HepG2 (cell line): ENCODE data around the gene RPL18. TPM values are rescaled to one million over a fixed set of nuclear protein-coding genes. Genes with fewer than 3 reads are reported as not detected.
A peak's percentile ranks its signal among the peaks of the same experiment; 100 is the strongest.

Experiments
- ATAC-seq: fragments of 200-7000 bp; cut with Tn5 transposase; 3 replicates; pipeline ENCODE4 v1.9.1; 2020; ENCODE audit warnings: mild to moderate bottlenecking, moderate library complexity
- BruUV-seq: library from RNA; stranded (reverse); fragments of 400-500 nt; replicated peaks from 2 replicates; lab custom pipeline; 2021; lab: Mats Ljungman, UMichigan
- CTCF ChIA-PET: fragments of 300-600 bp; formaldehyde crosslinking; extraction: SDS; loops from one replicate; lab custom pipeline; 2021; ENCODE audit warnings: low total read pairs, inconsistent platforms, low intra/inter-chr PET ratio; lab: Yijun Ruan, JAX
- POLR2A ChIA-PET: fragments of 350-600 bp; sonication (Branson Sonifier 250); formaldehyde crosslinking; loops from one replicate; lab custom pipeline; 2020; ENCODE audit warnings: antibody characterized with exemption, inconsistent platforms; lab: Yijun Ruan, JAX
- DNase-seq: peaks from one replicate; pipeline ENCODE4 v3.0.0-alpha.2; 2015; ENCODE audit warnings: low spot score
- FAIRE-seq: peaks from 3 replicates; lab custom pipeline; 2011; peaks lifted over from hg19 to GRCh38; lab: Jason Lieb, UNC
- H2AFZ ChIP-seq: one replicate; pipeline ENCODE4 v1.6.1; 2011; ENCODE audit warnings: low read length, inconsistent platforms
- H3K27ac ChIP-seq: fragments of 300-600 bp; 3 replicates; pipeline ENCODE4 v1.8.0; 2011; ENCODE audit warnings: mixed run types, mild to moderate bottlenecking, mixed read lengths, low read length, inconsistent platforms; ENCODE audit not compliant: insufficient read depth; ENCODE audit errors: extremely low read length
- H3K27me3 ChIP-seq, 2 experiments: fragments of 200-600 bp in 1 of 2; 2 replicates in 1 of 2; 3 replicates in 1 of 2; pipeline versions ENCODE4 v1.6.0 to v1.8.0; 2011; ENCODE audit warnings: low read length in 2 of 2, mild to moderate bottlenecking in 2 of 2, moderate library complexity in 2 of 2, inconsistent platforms in 1 of 2; ENCODE audit not compliant: insufficient read depth in 2 of 2, control insufficient read depth in 1 of 2
- H3K36me3 ChIP-seq, 2 experiments: fragments of 200-600 bp in 1 of 2; replicated peaks in 1 of 2; 2 replicates in 1 of 2; 3 replicates in 1 of 2; pipeline versions ENCODE4 v1.5.1 to v1.8.0; 2011; ENCODE audit warnings: low read length in 2 of 2, inconsistent platforms in 1 of 2; ENCODE audit not compliant: insufficient read depth in 2 of 2, control insufficient read depth in 1 of 2
- H3K4me1 ChIP-seq: 2 replicates; pipeline ENCODE4 v1.5.1; 2012; ENCODE audit warnings: low read length, inconsistent platforms; ENCODE audit not compliant: insufficient read depth
- H3K4me2 ChIP-seq: 2 replicates; pipeline ENCODE4 v1.6.0; 2011; ENCODE audit warnings: low read depth, low read length, inconsistent platforms
- H3K4me3 ChIP-seq, 3 experiments: fragments of 200-600 bp in 1 of 3; sonication (generic), shearing (Covaris generic) in 1 of 3; replicated peaks in 1 of 3; 2 replicates each; pipeline ENCODE4 v1.5.1; 2011 to 2016; ENCODE audit warnings: low read length in 3 of 3, inconsistent platforms in 2 of 3, low read depth in 2 of 3, mild to moderate bottlenecking in 2 of 3, control low read depth in 1 of 3, mixed read lengths in 1 of 3; ENCODE audit not compliant: insufficient read depth in 1 of 3
- H3K79me2 ChIP-seq: one replicate; pipeline ENCODE4 v1.6.1; 2011; ENCODE audit warnings: low read length, inconsistent platforms; ENCODE audit not compliant: insufficient read depth
- H3K9ac ChIP-seq: 2 replicates; pipeline ENCODE4 v1.6.0; 2011; ENCODE audit warnings: mild to moderate bottlenecking, low read depth, low read length, inconsistent platforms; ENCODE audit not compliant: insufficient read depth
- H3K9me3 ChIP-seq: 2 replicates; pipeline ENCODE4 v1.5.1; 2012; ENCODE audit warnings: mild to moderate bottlenecking, low read length
- H4K20me1 ChIP-seq: 2 replicates; pipeline ENCODE4 v1.6.0; 2011; ENCODE audit warnings: inconsistent platforms, mild to moderate bottlenecking, low read length, moderate library complexity; ENCODE audit not compliant: insufficient read depth
- FOSL2 ChIP-seq: sonication (generic); formaldehyde crosslinking; IDR thresholded peaks from 2 replicates; pipeline ENCODE4 v1.4.0; 2020; ENCODE audit warnings: missing genetic modification reagents
- HIC2 ChIP-seq: sonication (generic); formaldehyde crosslinking; IDR thresholded peaks from 2 replicates; pipeline ENCODE4 v1.9.0; 2022; ENCODE audit warnings: low read depth, missing genetic modification reagents
- JUN ChIP-seq: sonication (generic); formaldehyde crosslinking; IDR thresholded peaks from 2 replicates; pipeline ENCODE4 v1.4.0; 2020; ENCODE audit warnings: mild to moderate bottlenecking, missing genetic modification reagents
- RARA ChIP-seq: IDR thresholded peaks from 2 replicates; pipeline ENCODE4 v1.6.1; 2016; ENCODE audit warnings: missing genetic modification reagents, missing compliant biosample characterization
- SAP130 ChIP-seq: IDR thresholded peaks from 2 replicates; pipeline ENCODE4 v1.6.1; 2016; ENCODE audit warnings: low read depth
- ZFY ChIP-seq: sonication (generic); formaldehyde crosslinking; IDR thresholded peaks from 2 replicates; pipeline ENCODE4 v1.4.0; 2020; ENCODE audit warnings: missing genetic modification reagents
- ZGPAT ChIP-seq: IDR thresholded peaks from 2 replicates; pipeline ENCODE4 v1.6.1; 2016; ENCODE audit warnings: mild to moderate bottlenecking
- ZNF142 ChIP-seq: sonication (generic); formaldehyde crosslinking; IDR thresholded peaks from 2 replicates; pipeline ENCODE4 v1.4.0; 2020; ENCODE audit warnings: missing genetic modification reagents
- ZNF274 ChIP-seq: sonication (generic); formaldehyde crosslinking; IDR thresholded peaks from 2 replicates; pipeline ENCODE4 v1.5.1; 2020; ENCODE audit warnings: mild to moderate bottlenecking, missing genetic modification reagents
- ZNF687 ChIP-seq: sonication (generic); formaldehyde crosslinking; IDR thresholded peaks from 2 replicates; pipeline ENCODE4 v1.5.1; 2020; ENCODE audit warnings: mild to moderate bottlenecking, missing genetic modification reagents, moderate library complexity
- WGBS: methylation state at CpG from one replicate; pipeline ENCODE4 v1.1.6; 2017; ENCODE audit warnings: low lambda C conversion rate; 5-methylcytosine and 5-hydroxymethylcytosine counted together
- in situ Hi-C: cut with HindIII; loops from 2 replicates; pipeline ENCODE4 v1.10.0; 2017; ENCODE audit warnings: low pct_unique_long_range_greater_than_20kb; ENCODE audit not compliant: extremely low pct_ligation_motif_present
- intact Hi-C: fragments of 100-400 bp; cut with micrococcal nuclease; formaldehyde crosslinking; loops from one replicate; pipeline ENCODE4 v1.10.0; 2022; ENCODE audit not compliant: unreplicated experiment
- polyA plus RNA-seq, 8 experiments: library from polyadenylated mRNA; depleted of rRNA in 3 of 8; stranded (reverse) in 7 of 8; unstranded in 1 of 8; fragments of >200 nt; fragmentation: Illumina TruSeq in 4 of 8; extraction: Trizol in 4 of 8; gene quantifications; 2 replicates each; pipeline versions ENCODE4 v1.2.1 to v1.2.3, GENCODE V29; 2011 to 2016; ENCODE audit warnings: low read depth in 4 of 8, missing spikeins in 1 of 8, mixed read lengths in 1 of 8; ENCODE audit not compliant: insufficient read depth in 1 of 8
- total RNA-seq, 5 experiments: library from RNA; depleted of rRNA; stranded (reverse); fragments of >200 nt; fragmentation: Illumina TruSeq; extraction: Trizol; gene quantifications; 2 replicates each; pipeline ENCODE4 v1.2.3, GENCODE V29; 2016; ENCODE audit warnings: low read depth in 1 of 5

Gene RPL18
- total and polyA plus RNA-seq, 2 of the 13 experiments (the other 11 are each of a cell fraction or from before 2014, with no cell fraction given), result 1,485 to 1,639 TPM

GRCh38 chr19:48568345-48568886, 50.6 kb downstream of the RPL18 start:
- POLR2A ChIA-PET, result interaction anchor here (0.6 to 1.5 kb wide), 6 partner anchors 10 to 66 kb away, joined by 3 to 8 read pairs (median 4); partner anchors contain the start of genes RPL18 and SPHK2
- 19% methylated on average over 4 of the region's 19 CpGs for WGBS
- intact Hi-C loops, result no loop called here
- peak; percentile 77 for ATAC-seq
- Histone ChIP-seq H3K4me2 (peak overlapping the region; percentile 67), H3K27ac (no peak overlapping the region), H3K9ac (peak overlapping the region; percentile 44; the same call in 1 of the 2 replicates), H4K20me1 (no peaks in the 10 kb centered on the region), H3K4me3 (peak overlapping the region in 1 of 3 experiments; percentile 60; a peak in 1 of 6 replicates), H3K27me3 (no peaks in the 10 kb centered on the region), H3K4me1 (peaks cover 80% of the 10 kb centered on the region), H3K9me3 (no peaks in the 10 kb centered on the region), H3K36me3 (no peaks in the 10 kb centered on the region), H3K79me2 (no peaks in the 10 kb centered on the region), H2AFZ (no peak overlapping the region)
- in situ Hi-C loops, result no loop called here
- CTCF ChIA-PET, result no interaction called here
- BruUV-seq, result no TSS peak
- FAIRE-seq, result no peak
- peak; percentile 61 for DNase-seq
- TF ChIP-seq ZNF142 (no peak), HIC2 (CRISPR knock-in tag) (peak; percentile 72), FOSL2 (CRISPR knock-in tag) (peak; percentile 95), ZGPAT (CRISPR knock-in tag) (no peak), ZNF274 (CRISPR knock-in tag) (peak; percentile 41; the same call in 1 of the 2 replicates), JUN (peak; percentile 43; the same call in 1 of the 2 replicates), ZNF687 (CRISPR knock-in tag) (peak; percentile 55), RARA (peak; percentile 25; the same call in 1 of the 2 replicates), ZFY (CRISPR knock-in tag) (peak; percentile 31; the same call in 1 of the 2 replicates), SAP130 (CRISPR knock-in tag) (0 out of 2 replicates have a peak, but pooled peaks have one; percentile 33)
